ENCODE results near the gene OR51B5.
"Not testable (repeated sequence)": the region's sequence is repeated elsewhere in the genome, so short reads cannot be mapped to it uniquely, and the experiment has no call there.

Gene OR51B5

GRCh38 chr11:5336331-5336730 lies 7.0 kb downstream of the OR51B5 start:
- DNase-seq (ENCODE audit: low read depth in 2 of 2) = no peak

DNA sequence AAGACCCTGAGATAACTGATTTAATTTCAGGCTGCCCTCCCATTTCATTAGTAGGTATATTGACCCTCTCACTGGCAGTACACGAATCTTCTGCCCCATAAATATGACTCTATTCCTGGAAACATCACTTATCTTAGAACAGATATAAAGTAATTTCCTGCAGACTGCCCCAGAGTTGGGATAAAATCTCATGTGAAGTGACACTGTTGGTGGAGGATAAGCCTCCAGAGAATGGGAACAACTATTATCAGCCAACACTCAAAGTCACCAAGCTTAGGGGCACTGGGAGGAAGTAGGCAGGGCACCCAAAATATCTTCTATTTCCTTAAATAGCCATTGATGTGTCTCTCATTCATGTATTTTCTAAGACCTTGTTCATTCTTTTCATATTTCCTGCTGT lies 8.2 kb downstream of the OR51B5 start:
- no peak for DNase-seq (ENCODE audit: low read depth in 2 of 2)

DNA sequence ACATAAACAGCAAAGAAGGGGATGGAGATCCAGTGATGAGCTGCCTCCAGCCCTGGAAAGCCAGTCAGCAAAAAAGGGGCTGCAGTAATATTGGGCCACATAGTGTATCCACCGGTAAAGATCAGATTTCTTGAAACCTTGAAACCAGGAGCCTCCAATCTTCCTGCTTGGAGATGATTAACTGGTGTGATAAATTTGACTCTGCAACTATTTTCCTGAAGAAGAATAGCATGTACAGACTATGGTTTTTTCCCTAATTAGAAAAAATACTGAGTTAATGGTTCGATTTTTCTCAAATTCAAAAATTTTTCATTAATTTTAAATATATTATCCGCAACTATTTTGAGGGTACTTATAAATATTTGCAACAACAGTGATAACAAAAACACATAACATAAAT lies 19.1 kb downstream of the OR51B5 start, which contains the start of gene OR51B2:
TSS of gene OR51B2 (minus strand) at position 101 of the 400 bp plus-strand sequence. CDS start at position 101, 0 bp downstream.
- DNase-seq (ENCODE audit: low read depth in 2 of 2) = no peak

DNA sequence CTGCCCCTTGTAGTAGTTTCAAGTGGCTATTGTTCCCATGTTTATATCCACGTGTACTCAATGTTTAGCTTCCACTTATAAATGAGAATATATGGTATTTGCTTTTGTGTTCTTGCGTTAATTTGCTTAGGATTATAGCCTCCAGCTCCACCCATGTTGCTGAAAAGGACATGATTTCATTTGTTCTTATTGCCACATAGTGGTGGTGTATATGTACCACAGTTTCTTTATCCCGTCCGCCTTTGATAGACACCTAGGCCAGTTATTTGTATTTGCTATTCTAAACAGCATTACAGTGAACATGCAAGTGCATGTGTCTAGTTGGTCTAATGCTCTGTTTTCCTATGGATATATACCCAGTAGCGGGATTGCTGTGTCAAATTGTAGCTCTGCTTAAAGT lies 26.0 kb downstream of the OR51B5 start:
- no peak for DNase-seq (ENCODE audit: low read depth in 2 of 2)

GRCh38 chr11:5313326-5314023 lies 29.8 kb downstream of the OR51B5 start:
- not testable (repeated sequence) for DNase-seq (ENCODE audit: low read depth in 2 of 2)

DNA sequence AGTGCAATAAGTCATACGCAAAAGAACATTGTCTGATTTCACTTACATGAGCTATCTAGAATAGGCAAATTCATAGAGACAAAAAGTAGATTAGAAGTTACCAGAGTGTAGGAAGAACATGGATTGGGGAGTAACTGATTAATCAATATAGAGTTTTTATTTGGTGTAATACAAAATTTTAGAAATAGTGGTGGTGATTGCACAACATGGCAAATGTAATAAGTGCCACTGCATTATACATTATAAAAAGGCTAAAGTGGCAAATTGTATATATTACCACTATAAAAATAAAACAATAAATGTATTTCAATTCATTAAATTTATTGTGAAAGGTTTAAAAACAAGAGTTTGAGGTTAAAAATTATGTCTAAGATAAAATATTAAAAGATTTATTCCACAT lies 32.9 kb downstream of the OR51B5 start:
- DNase-seq (ENCODE audit: low read depth in 2 of 2) = no peak

DNA sequence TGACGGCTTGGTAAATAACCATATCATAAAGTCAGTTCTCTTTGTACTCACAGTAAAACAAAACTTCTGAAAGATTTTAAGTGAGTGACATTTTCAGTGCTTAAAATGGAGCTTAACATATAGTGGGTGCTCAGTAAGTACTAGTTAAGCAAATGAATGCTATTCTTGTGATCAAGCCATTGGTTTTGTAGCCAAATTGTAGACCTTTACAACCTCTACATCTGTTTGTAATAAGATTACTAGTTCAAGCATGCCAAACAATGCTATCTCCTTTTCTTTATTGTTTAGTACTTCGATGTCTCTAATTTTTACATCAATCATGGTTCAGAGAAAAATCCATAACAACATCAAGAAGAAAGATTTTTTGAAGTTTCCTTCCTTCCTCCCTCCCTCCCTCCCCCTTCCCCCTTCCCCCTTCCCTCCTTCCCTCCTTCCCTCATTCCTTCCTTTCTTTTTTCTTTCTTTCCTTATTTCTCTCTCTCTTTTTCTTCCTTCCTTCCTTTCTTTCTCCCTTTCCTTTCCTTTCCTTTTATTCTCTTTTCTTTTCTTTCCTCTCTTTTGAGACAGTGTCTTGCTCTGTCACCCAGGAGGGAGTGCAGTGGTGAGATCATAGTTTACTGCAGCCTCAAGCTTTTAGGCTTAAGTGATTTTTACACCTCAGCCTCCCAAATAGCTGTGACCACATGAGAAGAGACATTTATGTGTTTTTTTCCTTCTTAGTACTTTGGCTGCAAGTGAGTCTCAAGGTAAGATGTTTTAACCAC lies 35.9 kb downstream of the OR51B5 start:
- DNase-seq (ENCODE audit: low read depth in 2 of 2) = no peak

- DNase-seq (ENCODE audit: low read depth in 2 of 2) = no peak
These were observed 39.3 kb downstream of the OR51B5 start for GRCh38 chr11:5304046-5304445.

DNA sequence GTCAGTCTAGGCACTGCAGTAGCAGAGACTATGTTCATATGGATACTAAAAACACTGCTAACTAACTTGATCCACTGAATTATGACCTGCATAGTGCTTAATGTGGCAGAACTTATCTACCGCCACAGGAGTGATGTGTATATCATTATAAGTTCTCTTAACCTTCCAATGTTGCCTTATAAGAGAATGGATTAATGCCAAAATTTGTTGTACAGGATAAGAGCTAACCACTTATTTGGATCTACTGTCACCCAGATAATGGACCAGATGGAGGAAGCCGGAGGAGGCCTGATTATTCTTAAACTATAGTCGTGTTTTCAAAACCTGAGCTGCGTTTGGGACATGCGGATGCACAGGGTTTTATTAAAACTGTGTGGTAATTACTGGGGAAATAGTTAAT lies 39.7 kb downstream of the OR51B5 start:
- DNase-seq (ENCODE audit: low read depth in 2 of 2) = no peak

DNA sequence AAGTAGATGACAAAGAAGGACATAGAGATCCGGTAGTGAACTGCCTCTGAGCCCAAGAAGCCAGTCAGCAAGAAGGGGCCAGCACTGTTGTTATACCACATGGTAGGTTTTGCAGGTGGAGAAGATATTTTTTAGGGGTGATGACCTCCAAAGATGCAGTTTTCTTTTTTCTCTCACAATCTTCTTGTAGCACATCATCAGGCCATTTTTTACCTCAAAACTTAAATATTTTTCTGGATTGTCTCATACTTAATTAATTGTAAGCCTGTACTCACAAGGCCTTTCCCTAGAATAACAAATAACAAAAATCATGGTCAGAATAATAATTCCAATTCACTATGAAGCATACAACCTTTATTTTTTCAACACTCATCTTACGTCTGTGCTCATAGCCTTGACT lies 41.5 kb downstream of the OR51B5 start, which contains the start of gene OR51B4:
TSS of gene OR51B4 (minus strand) at position 101 of the 400 bp plus-strand sequence. CDS start at position 101, 0 bp downstream.
- no peak for DNase-seq (ENCODE audit: low read depth in 2 of 2)

GRCh38 chr11:5300251-5300650 lies 43.1 kb downstream of the OR51B5 start:
- DNase-seq (ENCODE audit: low read depth in 2 of 2) = no peak

- no peak for DNase-seq (ENCODE audit: low read depth in 2 of 2)
These were observed 44.9 kb downstream of the OR51B5 start for GRCh38 chr11:5298451-5298850.

GRCh38 chr11:5297721-5298323 lies 45.5 kb downstream of the OR51B5 start:
- no peak for DNase-seq (ENCODE audit: low read depth in 2 of 2)

GRCh38 chr11:5294342-5294995 lies 48.9 kb downstream of the OR51B5 start:
- not testable (repeated sequence) for DNase-seq (ENCODE audit: low read depth in 2 of 2)

DNA sequence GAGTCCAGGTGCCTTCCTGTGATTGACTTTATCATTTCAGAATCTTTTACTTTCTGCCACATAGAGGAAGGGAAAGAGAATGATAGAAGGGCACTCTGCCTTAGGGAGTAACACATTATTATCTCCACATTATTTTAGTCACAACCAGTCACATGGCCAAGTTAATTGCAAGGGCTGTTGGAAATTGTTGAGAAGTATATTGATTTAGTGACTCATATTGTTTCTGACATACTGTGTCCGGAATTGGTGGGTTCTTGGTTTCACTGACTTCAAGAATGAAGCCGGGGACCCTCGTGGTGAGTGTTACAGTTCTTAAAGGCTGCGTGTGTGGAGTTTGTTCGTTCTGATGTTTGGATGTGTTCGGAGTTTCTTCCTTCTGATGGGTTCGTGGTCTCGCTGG lies 50.3 kb downstream of the OR51B5 start:
- DNase-seq (ENCODE audit: low read depth in 2 of 2) = no peak

All from stimulated activated CD8-positive, alpha-beta memory T cell treated with anti-CD3 and anti-CD28 coated beads, Interleukin-2, amount 100 ng/mL, for 48 hours (primary cell).